HL-60 (cell line): ENCODE measurements around the gene CHKB.

Experiments
- DNase-seq, 2 experiments: peaks; one replicate each; pipeline ENCODE4 v3.0.0-alpha.2; 2010 to 2020; ENCODE audit warnings: low read depth in 1 of 2, low spot score in 1 of 2
- H3K27ac ChIP-seq: fragments of 250-450 bp; sonication (Bioruptor Pico); replicated peaks from 2 replicates; pipeline ENCODE4 v1.5.1; 2020; ENCODE audit warnings: mild to moderate bottlenecking, moderate library complexity
- H3K27me3 ChIP-seq: fragments of 250-450 bp; sonication (Bioruptor Pico); 2 replicates; pipeline ENCODE4 v1.5.1; 2021; ENCODE audit warnings: mild to moderate bottlenecking, moderate library complexity; ENCODE audit not compliant: insufficient read depth, poor library complexity, severe bottlenecking
- H3K4me3 ChIP-seq: replicated peaks from 2 replicates; pipeline ENCODE4 v1.5.1; 2011; ENCODE audit warnings: mild to moderate bottlenecking, control low read depth, low read length; ENCODE audit not compliant: insufficient read depth
- GABPA ChIP-seq: IDR thresholded peaks from 2 replicates; pipeline ENCODE4 v1.6.1; 2012; ENCODE audit warnings: low read depth
- POLR2AphosphoS5 ChIP-seq: IDR thresholded peaks from 2 replicates; pipeline ENCODE4 v1.6.1; 2012; ENCODE audit warnings: low read depth
- SPI1 ChIP-seq: IDR thresholded peaks from 2 replicates; pipeline ENCODE4 v1.6.1; 2012; ENCODE audit warnings: low read depth, mild to moderate bottlenecking, borderline replicate concordance
- TF ChIP-seq, protein P1 (sequence below): IDR thresholded peaks from 2 replicates; pipeline ENCODE4 v1.6.1; 2012; ENCODE audit warnings: low read depth; ENCODE audit not compliant: insufficient replicate concordance
- TF ChIP-seq, protein P2 (sequence below): IDR thresholded peaks from one replicate; pipeline ENCODE4 v1.5.1; 2011; ENCODE audit warnings: low read length, control low read depth, inconsistent platforms; ENCODE audit not compliant: insufficient read depth

Gene CHKB

DNA sequence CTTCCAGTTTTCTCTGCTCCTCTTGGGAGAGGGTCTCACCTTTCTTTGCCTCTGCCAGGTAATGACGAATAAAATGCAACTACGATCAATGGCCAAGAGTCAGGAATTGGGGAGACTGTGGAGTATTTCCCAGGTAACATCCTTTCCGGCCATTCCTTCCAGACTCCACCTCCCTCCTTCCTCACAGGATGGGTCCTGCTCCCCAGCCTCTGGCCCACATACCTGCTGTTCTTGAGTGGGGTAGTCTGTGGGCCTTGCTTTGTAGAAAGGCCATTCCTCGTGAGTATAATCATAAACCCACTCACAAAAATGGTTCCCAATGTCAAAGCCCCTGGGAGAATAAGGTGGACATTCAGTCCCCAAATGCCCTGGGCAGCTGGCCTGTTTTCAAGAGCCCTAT lies 2.9 kb downstream of the CHKB start:
- no peak for TF ChIP-seq POLR2AphosphoS5
- TF ChIP-seq GABPA = no peak
- TF ChIP-seq, protein P1, sequence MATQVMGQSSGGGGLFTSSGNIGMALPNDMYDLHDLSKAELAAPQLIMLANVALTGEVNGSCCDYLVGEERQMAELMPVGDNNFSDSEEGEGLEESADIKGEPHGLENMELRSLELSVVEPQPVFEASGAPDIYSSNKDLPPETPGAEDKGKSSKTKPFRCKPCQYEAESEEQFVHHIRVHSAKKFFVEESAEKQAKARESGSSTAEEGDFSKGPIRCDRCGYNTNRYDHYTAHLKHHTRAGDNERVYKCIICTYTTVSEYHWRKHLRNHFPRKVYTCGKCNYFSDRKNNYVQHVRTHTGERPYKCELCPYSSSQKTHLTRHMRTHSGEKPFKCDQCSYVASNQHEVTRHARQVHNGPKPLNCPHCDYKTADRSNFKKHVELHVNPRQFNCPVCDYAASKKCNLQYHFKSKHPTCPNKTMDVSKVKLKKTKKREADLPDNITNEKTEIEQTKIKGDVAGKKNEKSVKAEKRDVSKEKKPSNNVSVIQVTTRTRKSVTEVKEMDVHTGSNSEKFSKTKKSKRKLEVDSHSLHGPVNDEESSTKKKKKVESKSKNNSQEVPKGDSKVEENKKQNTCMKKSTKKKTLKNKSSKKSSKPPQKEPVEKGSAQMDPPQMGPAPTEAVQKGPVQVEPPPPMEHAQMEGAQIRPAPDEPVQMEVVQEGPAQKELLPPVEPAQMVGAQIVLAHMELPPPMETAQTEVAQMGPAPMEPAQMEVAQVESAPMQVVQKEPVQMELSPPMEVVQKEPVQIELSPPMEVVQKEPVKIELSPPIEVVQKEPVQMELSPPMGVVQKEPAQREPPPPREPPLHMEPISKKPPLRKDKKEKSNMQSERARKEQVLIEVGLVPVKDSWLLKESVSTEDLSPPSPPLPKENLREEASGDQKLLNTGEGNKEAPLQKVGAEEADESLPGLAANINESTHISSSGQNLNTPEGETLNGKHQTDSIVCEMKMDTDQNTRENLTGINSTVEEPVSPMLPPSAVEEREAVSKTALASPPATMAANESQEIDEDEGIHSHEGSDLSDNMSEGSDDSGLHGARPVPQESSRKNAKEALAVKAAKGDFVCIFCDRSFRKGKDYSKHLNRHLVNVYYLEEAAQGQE = no peak
- TF ChIP-seq, protein P2, sequence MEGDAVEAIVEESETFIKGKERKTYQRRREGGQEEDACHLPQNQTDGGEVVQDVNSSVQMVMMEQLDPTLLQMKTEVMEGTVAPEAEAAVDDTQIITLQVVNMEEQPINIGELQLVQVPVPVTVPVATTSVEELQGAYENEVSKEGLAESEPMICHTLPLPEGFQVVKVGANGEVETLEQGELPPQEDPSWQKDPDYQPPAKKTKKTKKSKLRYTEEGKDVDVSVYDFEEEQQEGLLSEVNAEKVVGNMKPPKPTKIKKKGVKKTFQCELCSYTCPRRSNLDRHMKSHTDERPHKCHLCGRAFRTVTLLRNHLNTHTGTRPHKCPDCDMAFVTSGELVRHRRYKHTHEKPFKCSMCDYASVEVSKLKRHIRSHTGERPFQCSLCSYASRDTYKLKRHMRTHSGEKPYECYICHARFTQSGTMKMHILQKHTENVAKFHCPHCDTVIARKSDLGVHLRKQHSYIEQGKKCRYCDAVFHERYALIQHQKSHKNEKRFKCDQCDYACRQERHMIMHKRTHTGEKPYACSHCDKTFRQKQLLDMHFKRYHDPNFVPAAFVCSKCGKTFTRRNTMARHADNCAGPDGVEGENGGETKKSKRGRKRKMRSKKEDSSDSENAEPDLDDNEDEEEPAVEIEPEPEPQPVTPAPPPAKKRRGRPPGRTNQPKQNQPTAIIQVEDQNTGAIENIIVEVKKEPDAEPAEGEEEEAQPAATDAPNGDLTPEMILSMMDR = no peak
- no peak for TF ChIP-seq SPI1
- DNase-seq = no peak
- Histone ChIP-seq H3K27me3 (no peaks in the 10 kb centered on the region), H3K4me3 (no peak overlapping the region), H3K27ac (no peak overlapping the region)

DNA sequence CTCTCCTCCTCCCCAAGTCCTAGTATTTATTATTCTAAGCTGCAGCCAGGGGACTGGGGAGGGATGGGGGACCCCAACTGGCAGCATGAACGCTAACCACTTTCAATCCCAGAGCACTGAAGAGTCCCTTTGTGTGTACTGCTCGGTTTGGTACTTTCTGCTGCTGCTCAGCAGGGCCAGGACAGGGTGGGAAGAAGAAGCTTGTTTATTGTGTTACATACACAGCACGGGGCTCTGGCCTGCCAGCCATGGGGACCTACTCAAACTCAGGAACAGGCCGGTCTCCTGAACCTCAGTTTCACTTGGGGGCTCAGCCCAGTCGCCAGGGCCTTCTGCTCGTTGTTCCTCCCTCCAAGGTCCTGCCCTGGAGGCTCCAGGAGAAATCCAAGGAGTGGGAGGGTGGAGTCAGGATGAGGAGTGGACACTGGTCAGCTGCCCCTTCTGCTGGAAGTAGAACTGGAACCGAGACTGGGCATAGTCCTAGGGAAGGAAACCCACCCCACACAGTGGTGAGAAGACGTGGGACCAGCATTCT lies 3.8 kb downstream of the CHKB start:
- DNase-seq = no peak
- H3K27ac ChIP-seq = no peak overlapping the region
- no peaks in the 10 kb centered on the region for H3K27me3 ChIP-seq
- no peak for TF ChIP-seq GABPA
- TF ChIP-seq, protein P1 = no peak
- TF ChIP-seq POLR2AphosphoS5 = no peak
- no peak for TF ChIP-seq SPI1
- TF ChIP-seq, protein P2 = no peak
- no peak overlapping the region for H3K4me3 ChIP-seq

DNA sequence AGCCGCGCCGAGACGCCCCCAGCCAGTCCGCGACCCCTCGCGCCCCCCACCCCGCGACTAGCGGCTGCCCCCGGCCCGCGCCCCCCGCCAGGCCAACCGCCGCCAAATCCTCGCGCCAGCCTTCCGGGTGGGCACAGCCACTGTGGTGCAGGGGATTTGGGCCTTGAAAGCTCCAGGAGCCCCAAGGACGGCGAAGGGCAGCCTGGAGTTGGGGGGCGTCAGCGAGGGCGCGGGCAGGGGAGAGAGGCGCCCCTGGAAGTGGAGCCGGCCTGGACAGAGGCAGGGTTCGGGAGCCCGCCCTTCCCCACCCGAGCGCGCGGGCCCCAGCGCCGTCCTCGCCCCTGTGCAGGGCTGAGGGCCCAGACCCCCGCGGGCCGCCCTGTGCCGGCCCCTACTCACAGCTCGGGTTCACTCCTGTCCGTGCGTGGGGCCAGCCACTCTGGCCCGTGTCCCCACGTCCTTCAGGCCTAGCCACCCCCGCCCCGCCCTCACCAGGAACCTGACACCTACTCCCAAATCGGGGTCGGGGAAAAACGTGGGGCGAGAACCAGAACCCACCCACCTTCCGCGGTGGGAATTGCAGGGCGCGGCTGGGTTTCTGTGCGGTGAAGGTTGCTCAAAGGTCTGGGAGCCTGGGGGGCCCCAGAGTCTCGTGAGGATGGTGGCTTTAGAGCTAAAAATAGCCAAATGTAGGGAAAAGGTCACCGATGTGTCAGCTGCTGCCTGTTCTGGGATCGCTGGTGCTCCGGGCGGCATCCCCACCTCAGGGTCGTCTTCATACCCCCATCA lies 4.5 kb downstream of the CHKB start, which contains the start of gene CPT1B:
Gene CPT1B, minus strand, starts transcription at position 441 of the 789 bp plus-strand sequence. CDS start 512 bp downstream, outside the sequence.
- no peak for DNase-seq

More for the DNA sequence above, 4.5 kb downstream of the CHKB start, which contains the start of gene CPT1B:
- Histone ChIP-seq H3K27ac (no peak within 1 kb of the TSS), H3K4me3 (no peak within 1 kb of the TSS), H3K27me3 (no peaks in the 10 kb centered on the region)
- peak; percentile 24; the same call in 1 of the 2 replicates for TF ChIP-seq POLR2AphosphoS5
- TF ChIP-seq, protein P2 = no peak
